Ovary (tissue), 3 donors: ENCODE data around the gene CACNA2D1.

Experiments
- CTCF ChIP-seq, 3 donors: fragments of 450-650 bp in 2 of 3; fragments of 200-600 bp in 1 of 3; IDR thresholded peaks; one replicate each; pipeline versions ENCODE4 v1.5.1 to v1.8.0; 2016 to 2022; ENCODE audit warnings: antibody characterized with exemption in 3 of 3, mild to moderate bottlenecking in 1 of 3
- EP300 ChIP-seq: sonication (generic); formaldehyde crosslinking; IDR thresholded peaks from one replicate; pipeline ENCODE4 v1.6.1; 2017; ENCODE audit warnings: antibody characterized with exemption
- POLR2A ChIP-seq: fragments of 450-650 bp; IDR thresholded peaks from one replicate; pipeline ENCODE4 v1.6.1; 2017; ENCODE audit warnings: antibody characterized with exemption, mild to moderate bottlenecking, moderate library complexity
- donor health status: DM: no; HTN: no; CAD: no.

GRCh38 chr7:81993186-81993585 lies 450.4 kb downstream of the CACNA2D1 start:
- TF ChIP-seq CTCF (IDR thresholded peaks at IDR 0.05) (no peak), POLR2A (no peak), EP300 (no peak)
